22Rv1 (cell line): Measurements from ENCODE around the gene TERT.

Experiments used
- ZFX ChIP-seq: fragments of 450-650 bp; IDR thresholded peaks from 2 replicates; pipeline ENCODE4 v1.6.1; 2017; ENCODE audit warnings: antibody characterized with exemption, borderline replicate concordance
- TF ChIP-seq, protein P1 (sequence below): fragments of 450-650 bp; IDR thresholded peaks from 2 replicates; pipeline ENCODE4 v1.5.1; 2017; ENCODE audit warnings: mild to moderate bottlenecking

DNA sequence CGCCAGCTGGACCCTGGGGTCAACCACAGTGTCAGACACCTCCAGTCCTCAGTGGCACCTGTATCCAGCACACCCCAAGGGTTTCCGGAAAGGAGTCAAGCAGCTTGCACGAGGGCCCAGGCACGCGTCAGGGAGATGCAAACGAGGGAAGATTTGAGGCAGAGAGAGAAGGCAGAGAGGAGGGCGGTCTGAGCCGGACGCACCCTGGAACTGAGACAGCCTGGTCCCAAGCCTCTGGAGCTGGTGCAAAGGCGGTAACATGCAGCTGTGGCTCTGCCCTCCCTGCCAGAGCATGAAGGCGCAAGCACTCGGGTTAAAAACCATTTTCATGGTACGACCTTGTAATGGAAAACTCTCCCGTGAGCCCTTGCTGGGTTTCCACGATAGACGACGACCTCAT is 37.5 kb downstream of the TERT start:
- TF ChIP-seq, protein P1, sequence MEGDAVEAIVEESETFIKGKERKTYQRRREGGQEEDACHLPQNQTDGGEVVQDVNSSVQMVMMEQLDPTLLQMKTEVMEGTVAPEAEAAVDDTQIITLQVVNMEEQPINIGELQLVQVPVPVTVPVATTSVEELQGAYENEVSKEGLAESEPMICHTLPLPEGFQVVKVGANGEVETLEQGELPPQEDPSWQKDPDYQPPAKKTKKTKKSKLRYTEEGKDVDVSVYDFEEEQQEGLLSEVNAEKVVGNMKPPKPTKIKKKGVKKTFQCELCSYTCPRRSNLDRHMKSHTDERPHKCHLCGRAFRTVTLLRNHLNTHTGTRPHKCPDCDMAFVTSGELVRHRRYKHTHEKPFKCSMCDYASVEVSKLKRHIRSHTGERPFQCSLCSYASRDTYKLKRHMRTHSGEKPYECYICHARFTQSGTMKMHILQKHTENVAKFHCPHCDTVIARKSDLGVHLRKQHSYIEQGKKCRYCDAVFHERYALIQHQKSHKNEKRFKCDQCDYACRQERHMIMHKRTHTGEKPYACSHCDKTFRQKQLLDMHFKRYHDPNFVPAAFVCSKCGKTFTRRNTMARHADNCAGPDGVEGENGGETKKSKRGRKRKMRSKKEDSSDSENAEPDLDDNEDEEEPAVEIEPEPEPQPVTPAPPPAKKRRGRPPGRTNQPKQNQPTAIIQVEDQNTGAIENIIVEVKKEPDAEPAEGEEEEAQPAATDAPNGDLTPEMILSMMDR, result no peak
- TF ChIP-seq ZFX, result no peak
